ENCODE data around the gene RGP1. TPM values are rescaled to one million over a fixed set of nuclear protein-coding genes. Genes with fewer than 3 reads are reported as not detected.

The RGP1 gene
- polyA plus RNA-seq, 1 donor from 2014 or later = 7.2 TPM

GRCh38 chr9:35745569-35745968 is 3.5 kb upstream of the RGP1 start:
- H3K27me3 Mint-ChIP-seq = no peaks in the 10 kb centered on the region
- no peaks in the 10 kb centered on the region for H3K9me3 Mint-ChIP-seq
- H3K4me3 Mint-ChIP-seq = peak overlapping the region in 3 of 4 donors; percentile 47 to 92 (median 72)
- H3K27ac Mint-ChIP-seq = no peak overlapping the region
- peaks cover 3% of the 10 kb centered on the region for H3K36me3 Mint-ChIP-seq
- peaks cover 42 to 46% (median 44%) of the 10 kb centered on the region in 3 donors for H3K4me1 Mint-ChIP-seq

- H3K4me3 Mint-ChIP-seq = peak overlapping the region; percentile 90 to 97 (median 94)
- H3K27me3 Mint-ChIP-seq = no peaks in the 10 kb centered on the region
- peaks cover 41 to 47% (median 44%) of the 10 kb centered on the region in 3 donors for H3K4me1 Mint-ChIP-seq
- H3K9me3 Mint-ChIP-seq = no peaks in the 10 kb centered on the region
- H3K27ac Mint-ChIP-seq = no peak overlapping the region
- H3K36me3 Mint-ChIP-seq = peaks cover 3% of the 10 kb centered on the region
These were observed 2.5 kb upstream of the RGP1 start for GRCh38 chr9:35746583-35746982.

GRCh38 chr9:35748242-35748857 is 737 bp upstream of the RGP1 start:
- Mint-ChIP-seq H3K9me3 (no peaks in the 10 kb centered on the region), H3K4me3 (peak overlapping the region; percentile 90 to 97 (median 94)), H3K4me1 (peaks cover 40 to 47% (median 43%) of the 10 kb centered on the region in 3 donors), H3K27me3 (no peaks in the 10 kb centered on the region), H3K27ac (peak overlapping the region; percentile 76 to 98 (median 82)), H3K36me3 (peaks cover 3% of the 10 kb centered on the region)

GRCh38 chr9:35749515-35750255 is 598 bp downstream of the RGP1 start:
- peak overlapping the region; percentile 92 to 99 (median 94) for H3K4me3 Mint-ChIP-seq
- H3K27me3 Mint-ChIP-seq = no peaks in the 10 kb centered on the region
- peak overlapping the region; percentile 82 to 98 (median 93) for H3K27ac Mint-ChIP-seq
- H3K9me3 Mint-ChIP-seq = no peaks in the 10 kb centered on the region
- no peaks in the 10 kb centered on the region for H3K36me3 Mint-ChIP-seq
- H3K4me1 Mint-ChIP-seq = peaks cover 37 to 40% (median 38%) of the 10 kb centered on the region in 3 donors

GRCh38 chr9:35750256-35750531 is 1.1 kb downstream of the RGP1 start:
- H3K9me3 Mint-ChIP-seq = no peaks in the 10 kb centered on the region
- peaks cover 37 to 41% (median 38%) of the 10 kb centered on the region in 3 donors for H3K4me1 Mint-ChIP-seq
- no peaks in the 10 kb centered on the region for H3K27me3 Mint-ChIP-seq
- H3K27ac Mint-ChIP-seq = peak overlapping the region; percentile 82 to 98 (median 93)
- H3K36me3 Mint-ChIP-seq = no peaks in the 10 kb centered on the region
- H3K4me3 Mint-ChIP-seq = peak overlapping the region; percentile 55 to 99 (median 94)

GRCh38 chr9:35753466-35753865 is 4.4 kb downstream of the RGP1 start:
- no peaks in the 10 kb centered on the region for H3K27me3 Mint-ChIP-seq
- H3K36me3 Mint-ChIP-seq = no peaks in the 10 kb centered on the region
- peaks cover 23 to 32% (median 28%) of the 10 kb centered on the region in 3 donors for H3K4me1 Mint-ChIP-seq
- peak overlapping the region in 1 of 4 donors; percentile 22 for H3K4me3 Mint-ChIP-seq
- no peak overlapping the region for H3K27ac Mint-ChIP-seq
- no peaks in the 10 kb centered on the region for H3K9me3 Mint-ChIP-seq

- no peaks in the 10 kb centered on the region for H3K27me3 Mint-ChIP-seq
- no peaks in the 10 kb centered on the region for H3K9me3 Mint-ChIP-seq
- peak within 1 kb of the TSS in 2 of 3 donors; percentile 75 to 87 for H3K27ac Mint-ChIP-seq
- H3K4me3 Mint-ChIP-seq = peak within 1 kb of the TSS in 3 of 4 donors; percentile 72 to 92 (median 76)
- H3K36me3 Mint-ChIP-seq = no peaks in the 10 kb centered on the region
- H3K4me1 Mint-ChIP-seq = peaks cover 29 to 39% (median 31%) of the 10 kb centered on the region in 3 donors
These were observed 5.2 kb downstream of the RGP1 start, which contains the start of gene MSMP for GRCh38 chr9:35754264-35754663. TSS of gene MSMP (minus strand) at chr9:35754276. CDS start at chr9:35754129, 147 bp downstream.

- H3K4me1 Mint-ChIP-seq = peaks cover 27 to 34% (median 28%) of the 10 kb centered on the region in 3 donors
- H3K36me3 Mint-ChIP-seq = no peaks in the 10 kb centered on the region
These were observed 6.0 kb downstream of the RGP1 start for GRCh38 chr9:35755071-35755470.

GRCh38 chr9:35756275-35757225 is 7.5 kb downstream of the RGP1 start:
- Mint-ChIP-seq H3K27ac (peak overlapping the region; percentile 87 to 97 (median 96)), H3K9me3 (no peaks in the 10 kb centered on the region), H3K4me3 (peak overlapping the region; percentile 92 to 100 (median 97)), H3K36me3 (no peaks in the 10 kb centered on the region), H3K27me3 (no peaks in the 10 kb centered on the region), H3K4me1 (peaks cover 24 to 35% (median 34%) of the 10 kb centered on the region in 3 donors)

More at GRCh38 chr9:35755071-35755470, 6.0 kb downstream of the RGP1 start:
- Mint-ChIP-seq H3K27me3 (no peaks in the 10 kb centered on the region), H3K4me3 (peak overlapping the region in 3 of 4 donors; percentile 72 to 92 (median 76)), H3K27ac (peak overlapping the region in 2 of 3 donors; percentile 75 to 87), H3K9me3 (no peaks in the 10 kb centered on the region)

- peaks cover 31 to 39% (median 35%) of the 10 kb centered on the region in 3 donors for H3K4me1 Mint-ChIP-seq
- peak overlapping the region; percentile 87 to 97 (median 96) for H3K27ac Mint-ChIP-seq
- no peaks in the 10 kb centered on the region for H3K27me3 Mint-ChIP-seq
- peak overlapping the region; percentile 92 to 100 (median 97) for H3K4me3 Mint-ChIP-seq
- no peaks in the 10 kb centered on the region for H3K36me3 Mint-ChIP-seq
- H3K9me3 Mint-ChIP-seq = no peaks in the 10 kb centered on the region
These were observed 8.3 kb downstream of the RGP1 start for GRCh38 chr9:35757226-35757891.

GRCh38 chr9:35757892-35758275 is 8.8 kb downstream of the RGP1 start:
- no peaks in the 10 kb centered on the region for H3K36me3 Mint-ChIP-seq
- no peaks in the 10 kb centered on the region for H3K9me3 Mint-ChIP-seq
- H3K4me1 Mint-ChIP-seq = peaks cover 32 to 43% (median 34%) of the 10 kb centered on the region in 3 donors
- H3K27me3 Mint-ChIP-seq = no peaks in the 10 kb centered on the region
- peak overlapping the region; percentile 64 to 96 (median 87) for H3K27ac Mint-ChIP-seq
- peak overlapping the region; percentile 53 to 99 (median 85) for H3K4me3 Mint-ChIP-seq

- peaks cover 4% of the 10 kb centered on the region for H3K36me3 Mint-ChIP-seq
- H3K9me3 Mint-ChIP-seq = no peaks in the 10 kb centered on the region
- H3K27ac Mint-ChIP-seq = peak overlapping the region; percentile 50 to 96 (median 87)
- peak overlapping the region; percentile 38 to 92 (median 78) for H3K4me3 Mint-ChIP-seq
- H3K27me3 Mint-ChIP-seq = no peaks in the 10 kb centered on the region
- peaks cover 32 to 48% (median 34%) of the 10 kb centered on the region in 3 donors for H3K4me1 Mint-ChIP-seq
These were observed 9.5 kb downstream of the RGP1 start for GRCh38 chr9:35758475-35759050.

- H3K4me3 Mint-ChIP-seq = peak overlapping the region in 3 of 4 donors; percentile 10 to 67 (median 32)
- peaks cover 4% of the 10 kb centered on the region for H3K36me3 Mint-ChIP-seq
- H3K27me3 Mint-ChIP-seq = no peaks in the 10 kb centered on the region
- H3K9me3 Mint-ChIP-seq = no peaks in the 10 kb centered on the region
- peak overlapping the region in 2 of 3 donors; percentile 82 to 95 for H3K27ac Mint-ChIP-seq
- peaks cover 32 to 48% (median 34%) of the 10 kb centered on the region in 3 donors for H3K4me1 Mint-ChIP-seq
These were observed 10.7 kb downstream of the RGP1 start for GRCh38 chr9:35759795-35760194.

GRCh38 chr9:35760651-35761050 is 11.6 kb downstream of the RGP1 start:
- Mint-ChIP-seq H3K27ac (no peak overlapping the region), H3K9me3 (no peaks in the 10 kb centered on the region), H3K36me3 (peaks cover 4% of the 10 kb centered on the region), H3K4me1 (peaks cover 29 to 47% (median 32%) of the 10 kb centered on the region in 3 donors), H3K27me3 (no peaks in the 10 kb centered on the region), H3K4me3 (peak overlapping the region in 1 of 4 donors; percentile 67)

All from IgD-negative memory B cell (primary cell).